MM.1S (cell line): ENCODE results near the gene FAM83G.

ENCODE experiments used
- DNase-seq: peaks from one replicate; pipeline ENCODE4 v3.0.0-alpha.2; 2015
- H2AFZ ChIP-seq: fragments of 300-600 bp; sonication (generic); 2 replicates; pipeline ENCODE4 v1.6.0; 2016; ENCODE audit warnings: antibody characterized with exemption, low read length
- H3F3A ChIP-seq: fragments of 300-600 bp; sonication (generic); 2 replicates; pipeline ENCODE4 v1.6.1; 2016; ENCODE audit warnings: mild to moderate bottlenecking, antibody characterized with exemption, low read length, moderate library complexity, mixed read lengths; ENCODE audit not compliant: insufficient read depth
- H3K27ac ChIP-seq: fragments of 300-600 bp; sonication (generic); 2 replicates; pipeline ENCODE4 v1.5.1; 2016; ENCODE audit warnings: mild to moderate bottlenecking, low read length
- H3K27me3 ChIP-seq: fragments of 300-600 bp; sonication (generic); replicated peaks from 2 replicates; pipeline ENCODE4 v1.6.0; 2016; ENCODE audit warnings: low read length; ENCODE audit not compliant: insufficient read depth
- H3K36me3 ChIP-seq: fragments of 300-600 bp; sonication (generic); replicated peaks from 2 replicates; pipeline ENCODE4 v1.6.1; 2016; ENCODE audit warnings: mild to moderate bottlenecking, low read length, mixed read lengths; ENCODE audit not compliant: insufficient read depth
- H3K4me1 ChIP-seq: fragments of 300-600 bp; sonication (generic); 2 replicates; pipeline ENCODE4 v1.6.1; 2016; ENCODE audit warnings: low read length, mixed read lengths
- H3K4me2 ChIP-seq: fragments of 300-600 bp; sonication (generic); 2 replicates; pipeline ENCODE4 v1.6.0; 2016; ENCODE audit warnings: low read depth, low read length
- H3K4me3 ChIP-seq: fragments of 300-600 bp; sonication (generic); 2 replicates; pipeline ENCODE4 v1.5.1; 2016; ENCODE audit warnings: low read length, mixed read lengths
- H3K79me2 ChIP-seq: fragments of 300-600 bp; sonication (generic); 2 replicates; pipeline ENCODE4 v1.6.1; 2016; ENCODE audit warnings: mixed run types, low read length, mixed read lengths
- H3K9ac ChIP-seq: fragments of 300-600 bp; sonication (generic); 2 replicates; pipeline ENCODE4 v1.6.1; 2016; ENCODE audit warnings: low read length, mixed read lengths
- H3K9me2 ChIP-seq: fragments of 300-600 bp; sonication (generic); replicated peaks from 2 replicates; pipeline ENCODE4 v1.6.1; 2016; ENCODE audit warnings: mild to moderate bottlenecking, low read length, mixed read lengths; ENCODE audit not compliant: insufficient read depth
- H3K9me3 ChIP-seq: fragments of 300-600 bp; sonication (generic); replicated peaks from 2 replicates; pipeline ENCODE4 v1.6.1; 2016; ENCODE audit warnings: mild to moderate bottlenecking, low read length, mixed read lengths; ENCODE audit not compliant: insufficient read depth
- H4K20me1 ChIP-seq: fragments of 300-600 bp; sonication (generic); 2 replicates; pipeline ENCODE4 v1.6.1; 2016; ENCODE audit warnings: mild to moderate bottlenecking, low read length, moderate library complexity, mixed read lengths; ENCODE audit not compliant: insufficient read depth
- CTCF ChIP-seq: fragments of 300-600 bp; sonication (generic); IDR thresholded peaks from 2 replicates; pipeline ENCODE4 v1.5.1; 2016; ENCODE audit warnings: antibody characterized with exemption, low read length, mixed read lengths
- EZH2 ChIP-seq: fragments of 300-600 bp; sonication (generic); optimal IDR thresholded peaks from 2 replicates; pipeline ENCODE3; 2017; ENCODE audit warnings: low read depth, mild to moderate bottlenecking, antibody characterized with exemption, low read length, mixed read lengths
- EZH2phosphoT487 ChIP-seq: fragments of 300-600 bp; sonication (generic); IDR thresholded peaks from 2 replicates; pipeline ENCODE4 v1.6.1; 2018; ENCODE audit warnings: antibody characterized with exemption, low read length

Gene FAM83G

GRCh38 chr17:18937981-18938691 lies 66.4 kb downstream of the FAM83G start:
- no peaks in the 10 kb centered on the region for H3K9me3 ChIP-seq
- no peaks in the 10 kb centered on the region for H3K36me3 ChIP-seq
- H2AFZ ChIP-seq, result no peak overlapping the region
- H3K4me3 ChIP-seq, result no peak overlapping the region
- no peak for DNase-seq
- H3K9ac ChIP-seq, result no peak overlapping the region
- H3F3A ChIP-seq, result no peaks in the 10 kb centered on the region
- no peaks in the 10 kb centered on the region for H3K9me2 ChIP-seq
- no peaks in the 10 kb centered on the region for H3K4me1 ChIP-seq
- no peak overlapping the region for H3K27ac ChIP-seq
- no peaks in the 10 kb centered on the region for H4K20me1 ChIP-seq
- H3K79me2 ChIP-seq, result no peaks in the 10 kb centered on the region
- TF ChIP-seq CTCF (no peak), EZH2 (no peak), EZH2phosphoT487 (no peak)
- H3K27me3 ChIP-seq, result no peaks in the 10 kb centered on the region
- no peak overlapping the region for H3K4me2 ChIP-seq

GRCh38 chr17:18933102-18934058 lies 71.2 kb downstream of the FAM83G start:
- Histone ChIP-seq H3K4me2 (no peak overlapping the region), H3K9me3 (no peaks in the 10 kb centered on the region), H3F3A (no peaks in the 10 kb centered on the region), H3K36me3 (no peaks in the 10 kb centered on the region), H3K9me2 (no peaks in the 10 kb centered on the region), H3K27ac (no peak overlapping the region), H3K9ac (no peak overlapping the region), H3K4me3 (no peak overlapping the region), H3K79me2 (no peaks in the 10 kb centered on the region), H3K27me3 (no peaks in the 10 kb centered on the region), H3K4me1 (no peaks in the 10 kb centered on the region), H2AFZ (no peak overlapping the region), H4K20me1 (no peaks in the 10 kb centered on the region)
- no peak for DNase-seq
- TF ChIP-seq EZH2, result no peak
- no peak for TF ChIP-seq EZH2phosphoT487
- no peak for TF ChIP-seq CTCF

- no peaks in the 10 kb centered on the region for H3K79me2 ChIP-seq
- H3K4me3 ChIP-seq, result no peak overlapping the region
- no peak overlapping the region for H3K9ac ChIP-seq
- no peaks in the 10 kb centered on the region for H3K9me2 ChIP-seq
- no peaks in the 10 kb centered on the region for H3F3A ChIP-seq
- no peaks in the 10 kb centered on the region for H3K9me3 ChIP-seq
- H3K4me2 ChIP-seq, result no peak overlapping the region
- no peaks in the 10 kb centered on the region for H3K27me3 ChIP-seq
- H3K27ac ChIP-seq, result no peak overlapping the region
- H2AFZ ChIP-seq, result no peak overlapping the region
- no peaks in the 10 kb centered on the region for H3K36me3 ChIP-seq
- no peaks in the 10 kb centered on the region for H4K20me1 ChIP-seq
- H3K4me1 ChIP-seq, result no peaks in the 10 kb centered on the region
- TF ChIP-seq EZH2 (no peak), EZH2phosphoT487 (no peak), CTCF (no peak)
- DNase-seq, result no peak
These were observed 72.1 kb downstream of the FAM83G start for GRCh38 chr17:18932360-18933055.
